HG03139 (cell line): Measurements from ENCODE around the gene TRDN.
"Not testable (repeated sequence)": the region's sequence is repeated elsewhere in the genome, so short reads cannot be mapped to it uniquely, and the experiment has no call there.

Experiments
- ATAC-seq: cut with Tn5 transposase; IDR thresholded peaks from one replicate; pipeline ENCODE4 v1.9.1; 2021; ENCODE audit not compliant: unreplicated experiment

Gene TRDN

DNA sequence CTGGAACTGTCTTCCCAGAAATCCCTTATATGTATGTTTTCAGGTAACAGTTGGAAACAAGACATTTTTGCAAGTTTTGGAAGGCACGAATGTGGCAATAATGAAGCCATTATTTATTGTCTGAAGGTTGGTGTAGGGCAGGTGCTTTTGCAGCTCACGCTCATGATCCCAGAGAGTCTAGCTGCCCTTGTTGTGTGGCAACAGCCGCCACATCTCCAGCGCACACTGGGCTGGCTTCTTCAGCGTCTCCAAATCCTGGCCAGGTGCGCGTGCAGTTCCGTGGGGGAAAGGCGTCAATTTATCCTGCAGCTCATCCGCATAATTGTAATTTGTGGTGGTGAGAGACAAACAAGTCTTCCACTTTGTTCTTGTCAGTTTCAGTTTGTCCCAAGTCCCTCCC, 71.2 kb downstream of the TRDN start:
- no peak for ATAC-seq

GRCh38 chr6:123564361-123564760, 72.4 kb downstream of the TRDN start:
- ATAC-seq: no peak

GRCh38 chr6:123562677-123563076, 74.1 kb downstream of the TRDN start:
- no peak for ATAC-seq

- no peak for ATAC-seq
These were observed 74.5 kb downstream of the TRDN start for GRCh38 chr6:123562264-123562663.

- not testable (repeated sequence) for ATAC-seq
These were observed 76.9 kb downstream of the TRDN start for GRCh38 chr6:123559816-123560215.

DNA sequence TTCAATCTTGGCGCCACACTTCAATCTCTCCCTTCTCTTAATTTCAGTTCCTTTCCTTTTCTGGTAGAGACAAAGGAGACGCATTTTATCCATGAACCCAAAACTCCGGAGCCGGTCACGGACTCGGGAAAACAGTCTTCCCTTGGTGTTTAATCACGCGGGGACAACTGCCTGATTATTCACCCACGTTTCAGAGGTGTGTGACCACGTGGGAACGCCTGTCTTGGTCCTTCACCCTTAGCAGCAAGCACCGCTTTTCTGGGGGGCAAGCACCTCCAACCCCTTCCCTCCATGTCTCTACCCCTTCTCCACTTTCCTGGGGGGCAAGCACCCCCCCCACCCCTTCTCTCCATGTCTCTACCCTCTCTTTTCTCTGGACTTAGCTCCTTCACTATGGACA, 79.3 kb downstream of the TRDN start:
- ATAC-seq: not testable (repeated sequence)

DNA sequence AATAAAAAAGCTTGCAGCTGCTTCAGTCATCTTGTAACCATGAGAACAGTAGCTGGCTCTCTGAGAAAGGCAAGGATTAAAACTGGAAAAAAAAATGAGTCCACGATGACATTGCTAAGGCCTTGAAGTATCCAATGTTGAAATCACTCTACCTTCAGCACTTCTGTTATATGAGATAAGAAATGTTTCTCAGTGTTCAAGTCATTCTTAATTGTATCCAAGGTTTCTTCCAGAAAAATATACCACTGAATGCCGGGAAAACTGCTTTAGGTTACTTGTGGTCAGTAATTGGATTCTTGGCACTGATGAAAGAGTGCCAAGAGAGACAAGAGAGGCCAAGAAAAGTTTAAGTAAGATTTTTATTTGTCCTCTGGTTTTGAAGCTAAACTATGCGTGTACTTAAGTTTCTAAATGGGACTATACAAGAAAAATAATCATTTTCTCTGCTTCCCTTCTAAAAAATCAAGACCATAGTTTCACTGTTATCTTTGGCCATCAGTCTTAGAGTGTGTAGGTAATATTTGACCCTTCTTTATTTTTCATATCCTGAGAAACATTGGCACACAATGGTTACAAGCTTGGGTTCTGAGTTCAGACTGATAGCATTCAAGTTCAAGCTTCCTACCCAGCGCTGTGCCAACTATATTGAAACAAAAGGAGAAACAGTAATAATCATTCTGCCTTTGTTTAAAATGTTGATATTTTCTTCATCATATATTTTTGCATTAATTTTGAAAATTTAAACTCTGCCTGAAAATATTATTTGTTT, 84.6 kb downstream of the TRDN start:
- ATAC-seq: no peak

GRCh38 chr6:123550052-123550617, 86.6 kb downstream of the TRDN start:
- no peak for ATAC-seq

- ATAC-seq: no peak
These were observed 87.3 kb downstream of the TRDN start for GRCh38 chr6:123549476-123549875.

DNA sequence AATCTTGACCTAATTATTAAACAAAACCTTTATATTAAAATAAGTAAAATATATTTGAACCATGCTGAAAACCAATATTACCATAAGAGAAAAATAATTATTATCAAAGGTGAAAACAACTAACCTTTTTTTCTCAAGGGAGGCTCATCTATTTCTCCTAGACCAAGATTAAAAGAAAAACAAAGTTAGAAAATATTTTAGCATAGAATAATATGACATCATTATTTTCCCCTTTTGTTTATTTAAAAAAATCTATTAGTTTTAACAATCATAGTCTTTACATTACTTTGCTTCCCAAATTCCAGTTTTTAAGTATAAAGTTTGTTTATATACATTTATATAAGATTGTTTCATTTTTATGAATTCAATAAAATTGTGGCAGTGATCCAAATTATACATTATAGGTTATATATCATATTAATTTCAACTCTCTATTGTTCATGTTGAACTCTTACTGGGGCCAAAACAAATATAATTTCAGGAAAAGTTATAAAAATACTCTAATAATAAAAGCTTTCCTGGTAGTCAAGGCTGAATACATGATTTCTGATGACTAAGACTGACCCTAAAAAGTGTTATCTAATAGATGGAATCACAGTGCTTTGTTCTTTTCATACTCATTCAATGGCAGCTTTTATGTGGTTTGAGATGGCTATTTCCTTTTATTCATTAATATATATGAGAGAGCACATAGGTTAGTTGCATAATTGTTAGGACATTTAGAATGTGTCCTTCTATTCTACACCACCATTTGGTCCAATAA, 89.4 kb downstream of the TRDN start:
- no peak for ATAC-seq

- no peak for ATAC-seq
These were observed 90.2 kb downstream of the TRDN start for GRCh38 chr6:123546537-123546936.

DNA sequence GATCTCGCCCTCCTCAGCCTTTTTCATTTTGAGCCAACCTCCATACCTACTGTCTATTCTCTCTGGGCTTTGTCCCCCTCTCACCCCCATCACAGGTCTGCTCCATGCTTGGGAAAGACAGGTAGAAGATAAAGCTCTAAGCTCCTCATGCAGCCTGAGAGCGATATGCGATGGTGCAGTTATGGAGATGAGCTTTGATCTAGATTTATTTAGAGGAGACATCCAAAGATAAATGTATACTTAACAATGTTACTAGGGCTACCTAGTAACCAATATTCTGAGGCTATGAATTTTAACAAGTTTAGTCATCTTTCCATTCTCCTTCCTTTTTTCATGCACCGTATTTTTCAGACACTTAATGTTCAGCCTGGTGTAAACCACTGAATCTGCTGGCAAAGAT, 95.3 kb downstream of the TRDN start:
- ATAC-seq: no peak

DNA sequence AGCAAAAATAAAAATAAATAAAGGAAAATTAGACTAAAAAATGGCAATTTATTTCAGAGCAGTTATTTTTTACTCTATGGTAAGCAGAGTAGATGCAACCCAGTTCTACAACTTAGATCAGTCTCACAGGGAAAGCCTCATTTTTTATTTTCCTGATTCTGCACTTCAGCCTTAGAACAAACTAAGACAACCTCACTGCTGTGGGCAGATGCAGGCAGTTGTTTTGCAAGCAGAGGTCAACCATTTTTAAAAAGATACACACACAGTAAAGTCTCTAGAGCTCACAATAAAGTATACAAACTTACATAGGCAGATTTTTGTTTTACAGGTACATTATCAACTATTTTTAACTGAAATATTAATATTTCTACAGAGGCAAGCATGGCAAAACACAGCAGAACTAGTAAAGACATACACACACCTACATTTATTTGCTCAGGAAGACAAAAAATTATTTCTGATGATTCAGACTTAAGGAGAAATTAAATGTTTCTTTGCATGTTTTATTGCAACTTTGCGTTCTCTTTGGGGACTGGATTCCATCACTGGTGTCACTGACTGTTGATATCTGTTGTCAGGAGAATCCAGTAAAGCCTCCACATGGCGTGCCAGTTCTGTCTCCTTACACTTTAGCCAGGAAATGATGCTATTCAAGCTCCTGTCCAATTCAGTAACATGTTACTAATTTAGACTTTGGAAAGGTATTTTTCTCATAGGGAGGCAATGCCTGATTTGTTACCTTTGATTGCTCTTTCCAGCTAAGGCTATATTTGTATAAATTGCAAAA, 102.7 kb downstream of the TRDN start:
- ATAC-seq: no peak

GRCh38 chr6:123529843-123530242, 106.9 kb downstream of the TRDN start:
- ATAC-seq: no peak

DNA sequence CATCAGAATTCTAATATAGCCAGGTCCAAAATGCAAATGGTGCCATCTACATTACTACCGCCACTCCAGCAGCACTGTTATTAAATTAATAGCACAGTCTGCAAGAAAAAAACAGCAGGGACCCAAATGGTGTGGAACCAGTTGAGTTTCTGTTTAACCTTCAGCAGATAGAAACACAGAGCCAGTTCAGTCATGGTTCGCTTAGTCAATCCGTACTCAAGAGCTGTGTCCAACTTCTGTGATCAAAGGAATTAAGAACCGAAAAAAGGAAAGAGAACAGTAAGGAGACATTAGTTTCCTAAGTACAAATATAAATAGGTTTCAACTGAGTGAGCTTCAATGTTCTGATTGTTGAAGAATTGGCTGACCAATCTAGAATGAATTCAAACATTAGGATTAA, 107.7 kb downstream of the TRDN start:
- ATAC-seq: no peak

DNA sequence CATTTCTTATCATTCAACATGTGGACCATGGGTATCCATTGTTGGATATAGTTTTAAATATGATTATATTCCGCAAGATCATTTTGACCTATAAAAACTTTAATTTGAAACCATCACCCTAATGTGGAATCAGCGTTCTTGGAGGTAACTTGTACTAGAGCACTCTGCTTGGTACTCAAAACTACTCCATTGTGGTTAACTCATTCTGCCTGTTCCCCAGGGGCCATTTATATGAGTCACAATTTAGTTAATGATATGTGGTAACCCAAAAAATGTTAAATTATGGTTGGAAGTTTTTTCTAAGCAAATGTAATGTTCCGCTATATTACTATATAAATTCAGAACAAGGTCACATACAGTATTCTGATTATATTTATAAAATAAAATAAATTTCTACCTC, 109.3 kb downstream of the TRDN start:
- no peak for ATAC-seq

- no peak for ATAC-seq
These were observed 110.6 kb downstream of the TRDN start for GRCh38 chr6:123526128-123526527.

DNA sequence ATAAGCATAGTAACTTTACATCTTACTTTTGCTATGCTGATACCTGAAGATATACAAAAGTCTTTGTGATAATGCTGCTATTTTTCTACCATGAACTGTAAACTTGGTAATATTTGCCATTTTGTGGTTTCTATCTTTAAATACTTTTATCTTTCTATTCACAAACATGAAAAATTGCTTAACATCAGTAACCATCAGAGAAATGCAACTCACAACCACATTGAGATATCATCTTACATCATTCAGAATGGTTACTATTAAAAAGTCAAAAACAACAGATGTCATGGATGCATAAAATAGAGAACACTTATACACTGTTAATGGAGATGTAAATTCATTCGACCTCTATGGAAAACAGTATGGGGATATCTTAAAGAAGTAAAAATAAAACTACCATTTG, 112.0 kb downstream of the TRDN start:
- ATAC-seq: no peak

GRCh38 chr6:123520217-123520616, 116.5 kb downstream of the TRDN start:
- no peak for ATAC-seq

- no peak for ATAC-seq
These were observed 117.6 kb downstream of the TRDN start for GRCh38 chr6:123519189-123519505.

GRCh38 chr6:123518441-123519188, 118.1 kb downstream of the TRDN start:
- no peak for ATAC-seq
